K562 (cell line): ENCODE results near the gene LAMC1. TPM values are rescaled to one million over a fixed set of nuclear protein-coding genes. Genes with fewer than 3 reads are reported as not detected.

Source experiments
- ATAC-seq: fragments of 200-7000 bp; cut with Tn5 transposase; 3 replicates; pipeline ENCODE4 v1.9.1; 2020; ENCODE audit warnings: moderate library complexity
- BruUV-seq: library from RNA; stranded (reverse); fragments of 400-500 nt; replicated peaks from 2 replicates; lab custom pipeline; 2021; lab: Mats Ljungman, UMichigan
- CTCF ChIA-PET: fragments of 300-600 bp; formaldehyde crosslinking; extraction: SDS; loops from one replicate; lab custom pipeline; 2021; ENCODE audit warnings: low intra/inter-chr PET ratio; lab: Yijun Ruan, JAX
- POLR2A ChIA-PET: fragments of 300-600, 350-650 bp; sonication (Branson Sonifier 250); formaldehyde crosslinking; extraction: SDS; loops from one replicate; lab custom pipeline; 2021; ENCODE audit warnings: antibody characterized with exemption, inconsistent platforms; lab: Yijun Ruan, JAX
- DNase-seq, 4 experiments: peaks; one replicate each; pipeline versions ENCODE4 v3.0.0 to v3.0.0-alpha.2; 2011 to 2018; ENCODE audit warnings: low spot score in 3 of 4, mixed read lengths in 3 of 4; ENCODE audit errors: extremely low read depth in 1 of 4
- FAIRE-seq: peaks from 2 replicates; lab custom pipeline; 2011; peaks lifted over from hg19 to GRCh38; lab: Jason Lieb, UNC
- H2AFZ ChIP-seq: 2 replicates; pipeline ENCODE4 v1.6.0; 2011; ENCODE audit warnings: low read depth, low read length, control low read depth, inconsistent platforms
- H3K27ac ChIP-seq: fragments of 200-600 bp; 3 replicates; pipeline ENCODE4 v1.8.0; 2011; ENCODE audit warnings: low read depth, mild to moderate bottlenecking, control low read depth, inconsistent platforms, low read length, moderate library complexity, mixed read lengths; ENCODE audit errors: extremely low read depth
- H3K27me3 ChIP-seq, 2 experiments: fragments of 300-600 bp in 1 of 2; 2 replicates in 1 of 2; 3 replicates in 1 of 2; pipeline versions ENCODE4 v1.6.0 to v1.8.0; 2011; ENCODE audit warnings: inconsistent platforms in 2 of 2, low read length in 2 of 2, mild to moderate bottlenecking in 1 of 2, mixed read lengths in 1 of 2, moderate library complexity in 1 of 2; ENCODE audit not compliant: control insufficient read depth in 2 of 2, insufficient read depth in 2 of 2
- H3K36me3 ChIP-seq: fragments of 300-600 bp; 3 replicates; pipeline ENCODE4 v1.8.0; 2011; ENCODE audit warnings: mild to moderate bottlenecking, low read length, inconsistent platforms; ENCODE audit not compliant: control insufficient read depth, insufficient read depth
- H3K4me1 ChIP-seq, 2 experiments: fragments of 200-600 bp in 1 of 2; replicated peaks in 1 of 2; 2 replicates in 1 of 2; 3 replicates in 1 of 2; pipeline versions ENCODE4 v1.5.1 to v1.8.0; 2011; ENCODE audit warnings: inconsistent platforms in 2 of 2, low read length in 2 of 2, mild to moderate bottlenecking in 1 of 2, mixed read lengths in 1 of 2, moderate library complexity in 1 of 2; ENCODE audit not compliant: control insufficient read depth in 2 of 2, insufficient read depth in 2 of 2
- H3K4me2 ChIP-seq: 2 replicates; pipeline ENCODE4 v1.6.1; 2011; ENCODE audit warnings: low read length, control low read depth, inconsistent platforms, mixed read lengths; ENCODE audit not compliant: insufficient read depth
- H3K4me3 ChIP-seq: fragments of 200-600 bp; sonication (generic), shearing (Covaris generic); 2 replicates; pipeline ENCODE4 v1.5.1; 2016; ENCODE audit warnings: control low read depth, inconsistent platforms
- H3K79me2 ChIP-seq: fragments of 200-600 bp; 3 replicates; pipeline ENCODE4 v1.8.0; 2011; ENCODE audit warnings: low read length, inconsistent platforms; ENCODE audit not compliant: control insufficient read depth, insufficient read depth
- H3K9ac ChIP-seq, 2 experiments: 2 replicates each; pipeline versions ENCODE4 v1.6.0 to v1.6.1; 2011; ENCODE audit warnings: low read depth in 2 of 2, low read length in 2 of 2, control low read depth in 1 of 2, inconsistent platforms in 1 of 2, mild to moderate bottlenecking in 1 of 2, mixed read lengths in 1 of 2; ENCODE audit not compliant: insufficient read depth in 1 of 2
- H3K9me1 ChIP-seq: one replicate; pipeline ENCODE4 v1.6.0; 2011; ENCODE audit warnings: inconsistent platforms, mild to moderate bottlenecking, low read length, moderate library complexity; ENCODE audit not compliant: control insufficient read depth, insufficient read depth
- H3K9me3 ChIP-seq: replicated peaks from 2 replicates; pipeline ENCODE4 v1.5.1; 2011; ENCODE audit warnings: low read depth, low read length, inconsistent platforms; ENCODE audit not compliant: control insufficient read depth, insufficient read depth
- H4K20me1 ChIP-seq: replicated peaks from 2 replicates; pipeline ENCODE4 v1.6.1; 2011; ENCODE audit warnings: low read length, inconsistent platforms, mixed read lengths; ENCODE audit not compliant: control insufficient read depth, insufficient read depth
- ARID3B ChIP-seq: fragments of 250-450 bp; sonication (Bioruptor Pico); IDR thresholded peaks from 2 replicates; pipeline ENCODE4 v1.4.0; 2020; ENCODE audit warnings: borderline replicate concordance
- ATF2 ChIP-seq: sonication (generic); formaldehyde crosslinking; IDR thresholded peaks from 2 replicates; pipeline ENCODE4 v1.8.1; 2022; ENCODE audit warnings: missing genetic modification reagents
- CEBPZ ChIP-seq: fragments of 150-350 bp; IDR thresholded peaks from 2 replicates; pipeline ENCODE4 v1.6.1; 2014; ENCODE audit warnings: low read depth, mild to moderate bottlenecking, low read length, borderline replicate concordance
- JUND ChIP-seq, 2 experiments: IDR thresholded peaks; 2 replicates in 1 of 2; 3 replicates in 1 of 2; pipeline ENCODE4 v1.6.1; 2011; ENCODE audit warnings: borderline replicate concordance in 2 of 2, low read depth in 2 of 2, low read length in 2 of 2, improper control_type of control experiment in 1 of 2, missing biosample characterization in 1 of 2, missing genetic modification characterization in 1 of 2, missing genetic modification reagents in 1 of 2
- MNT ChIP-seq, 2 experiments: fragments of 450-650 bp; conservative IDR thresholded peaks; 2 replicates each; pipeline ENCODE4 v1.6.1; 2017; ENCODE audit warnings: mild to moderate bottlenecking in 2 of 2, moderate library complexity in 2 of 2
- POLR2B ChIP-seq: fragments of 450-650 bp; IDR thresholded peaks from 2 replicates; pipeline ENCODE4 v1.6.1; 2018; ENCODE audit warnings: low read depth; ENCODE audit not compliant: partially characterized antibody
- POU5F1 ChIP-seq: fragments of 150-350 bp; IDR thresholded peaks from 2 replicates; pipeline ENCODE4 v1.6.1; 2014; ENCODE audit warnings: borderline replicate concordance, low read length, low read depth, mild to moderate bottlenecking; ENCODE audit not compliant: partially characterized antibody
- RBM25 ChIP-seq: fragments of 200-400 bp; formaldehyde crosslinking; IDR thresholded peaks from 2 replicates; pipeline ENCODE4 v1.6.1; 2018; ENCODE audit warnings: low read length, low read depth, moderate library complexity; ENCODE audit not compliant: severe bottlenecking
- SMAD1 ChIP-seq: fragments of 150-350 bp; IDR thresholded peaks from 2 replicates; pipeline ENCODE4 v1.6.1; 2014; ENCODE audit warnings: low read length, low read depth; ENCODE audit not compliant: partially characterized antibody
- TRIM24 ChIP-seq, 2 experiments: fragments of 450-650 bp; IDR thresholded peaks; 2 replicates each; pipeline ENCODE4 v1.6.1; 2016
- ZNF445 ChIP-seq: fragments of 250-450 bp; sonication (Bioruptor Pico); IDR thresholded peaks from 2 replicates; pipeline ENCODE4 v1.4.0; 2020; ENCODE audit warnings: low read depth, mild to moderate bottlenecking, moderate library complexity
- ZNF696 ChIP-seq: fragments of 250-450 bp; sonication (Bioruptor Pico); conservative IDR thresholded peaks from 2 replicates; pipeline ENCODE4 v1.4.0; 2020; ENCODE audit warnings: mild to moderate bottlenecking, moderate library complexity
- ZSCAN29 ChIP-seq: fragments of 450-650 bp; IDR thresholded peaks from 2 replicates; pipeline ENCODE4 v1.6.1; 2017
- WGBS: fragments of 100-300 bp; shearing (Covaris generic); methylation state at CpG from one replicate; pipeline ENCODE4 v1.1.6; 2016; ENCODE audit warnings: low coverage, mixed read lengths; ENCODE audit not compliant: insufficient coverage; ENCODE audit errors: missing lambda C conversion rate; 5-methylcytosine and 5-hydroxymethylcytosine counted together
- in situ Hi-C: fragments of 300-500 bp; cut with MboI; formaldehyde crosslinking; loops from 4 replicates; pipeline ENCODE4 v1.15.0; 2018; ENCODE audit warnings: inconsistent platforms, mixed read lengths
- intact Hi-C: fragments of 100-400 bp; cut with micrococcal nuclease; formaldehyde crosslinking; loops from 2 replicates; pipeline ENCODE4 v1.14.2; 2022
- polyA plus RNA-seq, 8 experiments: library from polyadenylated mRNA; depleted of rRNA in 4 of 8; stranded (reverse) in 5 of 8; unstranded in 3 of 8; fragments of >200 nt; fragmentation: Nextera tagmentation in 2 of 8; fragmentation: Illumina TruSeq in 1 of 8; extraction: Ambion mirVana in 2 of 8; extraction: Trizol in 1 of 8; gene quantifications; 2 replicates each; pipeline versions ENCODE4 v1.2.1 to v1.2.3, GENCODE V29; 2011 to 2014; ENCODE audit warnings: inconsistent platforms in 1 of 8, missing spikeins in 1 of 8
- total RNA-seq, 7 experiments: library from RNA; depleted of rRNA in 6 of 7; stranded (reverse); fragments of >200 nt in 6 of 7; fragmentation: Illumina TruSeq in 2 of 7; extraction: Trizol in 2 of 7; gene quantifications; 2 replicates each; pipeline versions ENCODE4 v1.2.1 to v1.2.3, GENCODE V29; 2011 to 2021; ENCODE audit warnings: low replicate concordance in 1 of 7

The LAMC1 gene
- total and polyA plus RNA-seq, 9 of the 15 experiments (the other 6 are each of a cell fraction or from before 2014, with no cell fraction given), result 0.07 to 0.71 (median 0.13) TPM; not detected in 2

- CTCF ChIA-PET, result no interaction called here
- H3K4me1 ChIP-seq, result no peaks in the 10 kb centered on the region
- FAIRE-seq, result no peak
- TF ChIP-seq JUND (IDR thresholded peaks at IDR 0.05; ENCODE audit: borderline replicate concordance, low read depth, low read length) (no peak), JUND (tag; IDR thresholded peaks at IDR 0.05; ENCODE audit: borderline replicate concordance, low read depth, low read length) (no peak), ZNF445 (CRISPR knock-in tag) (no peak), MNT (conservative IDR thresholded peaks at IDR 0.05) (no peak), SMAD1 (no peak), ARID3B (no peak), ZSCAN29 (no peak), POU5F1 (no peak), ZNF696 (CRISPR knock-in tag) (no peak), RBM25 (no peak), POLR2B (no peak), ATF2 (CRISPR knock-in tag) (no peak), TRIM24 (IDR thresholded peaks at IDR 0.05) (no peak), CEBPZ (no peak)
These were observed 15.7 kb downstream of the LAMC1 start for GRCh38 chr1:183038913-183039312.

More at GRCh38 chr1:183038913-183039312, 15.7 kb downstream of the LAMC1 start:
- ATAC-seq (no peak), DNase-seq (no peak)
- in situ Hi-C loops, result no loop called here
- Histone ChIP-seq H3K9me3 (no peaks in the 10 kb centered on the region), H3K4me3 (no peak overlapping the region), H3K9me1 (no peaks in the 10 kb centered on the region), H4K20me1 (no peaks in the 10 kb centered on the region), H3K36me3 (no peaks in the 10 kb centered on the region), H3K9ac (no peak overlapping the region), H3K4me2 (no peak overlapping the region), H3K27ac (no peak overlapping the region), H3K79me2 (no peaks in the 10 kb centered on the region), H2AFZ (no peak overlapping the region), H3K27me3 (peaks cover 6 to 15% of the 10 kb centered on the region in 2 experiments; a peak in 3 of 5 replicates)
- intact Hi-C loops, result no loop called here
- WGBS, result 2% methylated on average over 4 of the region's 4 CpGs
- POLR2A ChIA-PET, result interaction anchor here (0.6 to 1.6 kb wide), 3 partner anchors 10 to 497 kb away, joined by 3 to 6 read pairs (median 4); no protein-coding TSS in a partner anchor
- BruUV-seq, result no TSS peak
